PC-9 (cell line): ENCODE results near the gene ZEB2.

Experiments used
- CTCF ChIP-seq: fragments of 200-600 bp; sonication (generic); conservative IDR thresholded peaks from 2 replicates; pipeline ENCODE4 v1.6.1; 2017; ENCODE audit warnings: mixed run types, antibody characterized with exemption, mild to moderate bottlenecking, moderate library complexity
- EZH2 ChIP-seq: fragments of 200-600 bp; sonication (generic); IDR thresholded peaks from 2 replicates; pipeline ENCODE4 v1.8.0; 2017; ENCODE audit warnings: antibody characterized with exemption, low read depth

- no peak for TF ChIP-seq CTCF
- TF ChIP-seq EZH2: no peak
Observed at GRCh38 chr2:144466637-144467036, 53.3 kb downstream of the ZEB2 start.
